GM21717 (cell line): Measurements from ENCODE around the gene SPATS2.
"Not testable (repeated sequence)": the region's sequence is repeated elsewhere in the genome, so short reads cannot be mapped to it uniquely, and the experiment has no call there.

ENCODE experiments used
- ATAC-seq: cut with Tn5 transposase; IDR thresholded peaks from one replicate; pipeline ENCODE4 v1.9.1; 2021; ENCODE audit warnings: mild to moderate bottlenecking, moderate library complexity; ENCODE audit not compliant: unreplicated experiment

The SPATS2 gene

GRCh38 chr12:49367381-49368239 lies at the start of gene SPATS2:
SPATS2 (plus strand) TSS chr12:49367462; CDS start chr12:49461013, 93,551 bp downstream.
- no peak for ATAC-seq

DNA sequence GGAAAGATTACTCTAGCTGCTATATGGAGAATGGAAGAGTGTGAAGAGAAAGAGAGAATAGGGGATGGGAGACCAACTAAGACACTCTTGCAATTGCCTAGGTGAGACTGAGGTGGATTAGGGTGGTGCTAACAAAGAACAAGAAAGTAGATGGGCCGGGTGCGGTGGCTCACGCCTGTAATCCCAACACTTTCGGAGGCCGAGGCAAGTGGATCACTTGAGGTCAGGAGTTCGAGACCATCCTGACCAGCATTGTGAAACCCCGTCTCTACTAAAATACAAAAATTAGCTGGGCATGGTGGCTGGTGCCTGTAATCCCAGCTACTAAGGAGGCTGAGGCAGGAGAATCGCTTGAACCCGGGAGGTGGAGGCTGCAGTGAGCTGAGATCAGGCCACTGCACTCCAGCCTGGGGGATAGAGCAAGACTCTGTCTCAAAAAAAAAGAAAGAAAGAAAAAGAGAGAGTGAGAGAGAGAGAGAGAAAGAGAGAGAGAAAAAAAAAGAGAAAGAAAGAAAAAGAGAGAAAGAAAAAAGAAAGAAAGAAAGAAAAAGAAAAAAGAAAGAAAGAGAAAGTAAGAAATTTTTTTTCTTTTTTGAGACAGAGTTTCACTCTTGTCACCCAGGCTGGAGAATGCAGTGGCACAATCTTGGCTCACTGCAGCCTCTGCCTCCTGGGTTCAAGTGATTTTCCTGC lies 46.7 kb upstream of the SPATS2 start:
- ATAC-seq: not testable (repeated sequence)

DNA sequence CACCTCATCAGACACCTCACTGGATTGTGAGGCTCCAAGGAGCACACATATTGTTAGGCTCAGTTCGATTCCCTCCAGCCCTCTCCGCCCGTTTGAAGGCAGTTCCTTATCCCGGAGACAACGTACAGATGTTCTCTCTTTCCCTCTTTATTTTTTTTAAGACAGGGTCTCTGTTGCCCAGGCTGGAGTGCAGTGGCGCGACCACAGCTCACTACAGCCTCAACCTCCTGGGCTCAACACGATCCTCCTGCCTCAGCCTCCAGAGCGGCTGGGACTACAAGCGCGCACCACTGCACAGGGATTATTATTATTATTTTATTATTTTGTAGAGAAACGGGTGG lies 44.9 kb upstream of the SPATS2 start:
- no peak for ATAC-seq

- peak; percentile 97 for ATAC-seq
Measured at GRCh38 chr12:49322708-49323523, 44.3 kb upstream of the SPATS2 start, which contains the start of gene TROAP. TROAP (plus strand) TSS chr12:49323255; CDS start chr12:49323609, 354 bp downstream.

DNA sequence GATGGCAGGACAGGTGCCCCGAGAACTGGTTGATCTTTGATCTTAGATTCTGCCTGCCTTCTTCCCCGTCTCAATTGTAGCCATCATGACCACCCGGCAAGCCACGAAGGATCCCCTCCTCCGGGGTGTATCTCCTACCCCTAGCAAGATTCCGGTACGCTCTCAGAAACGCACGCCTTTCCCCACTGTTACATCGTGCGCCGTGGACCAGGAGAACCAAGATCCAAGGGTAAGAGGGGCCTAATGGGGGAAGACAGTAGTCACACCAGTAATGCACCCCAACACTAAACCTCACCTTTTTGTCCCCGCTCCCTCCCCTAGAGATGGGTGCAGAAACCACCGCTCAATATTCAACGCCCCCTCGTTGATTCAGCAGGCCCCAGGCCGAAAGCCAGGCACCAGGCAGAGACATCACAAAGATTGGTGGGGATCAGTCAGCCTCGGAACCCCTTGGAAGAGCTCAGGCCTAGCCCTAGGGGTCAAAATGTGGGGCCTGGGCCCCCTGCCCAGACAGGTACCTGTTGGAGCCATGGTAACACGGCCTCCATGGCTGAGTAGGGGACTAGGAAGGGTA lies 43.7 kb upstream of the SPATS2 start:
- ATAC-seq: no peak

DNA sequence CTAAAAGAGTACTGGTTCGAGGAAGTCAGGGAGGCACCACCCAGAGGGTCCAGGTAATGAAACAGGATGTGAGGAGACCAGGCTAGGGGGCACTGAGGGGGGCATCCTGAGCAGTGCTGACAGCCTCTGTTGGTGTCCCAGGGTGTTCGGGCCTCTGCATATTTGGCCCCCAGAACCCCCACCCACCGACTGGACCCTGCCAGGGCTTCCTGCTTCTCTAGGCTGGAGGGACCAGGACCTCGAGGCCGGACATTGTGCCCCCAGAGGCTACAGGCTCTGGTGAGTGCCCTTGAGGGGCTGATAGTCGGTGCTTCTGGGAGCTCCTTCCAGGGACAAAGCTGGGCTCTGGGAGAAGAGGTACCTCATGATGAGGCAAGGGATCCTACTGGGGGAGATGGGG lies 41.7 kb upstream of the SPATS2 start:
- no peak for ATAC-seq

GRCh38 chr12:49327368-49327767 lies 39.9 kb upstream of the SPATS2 start:
- ATAC-seq: no peak

- no peak for ATAC-seq
Measured at GRCh38 chr12:49327887-49328286, 39.4 kb upstream of the SPATS2 start.

DNA sequence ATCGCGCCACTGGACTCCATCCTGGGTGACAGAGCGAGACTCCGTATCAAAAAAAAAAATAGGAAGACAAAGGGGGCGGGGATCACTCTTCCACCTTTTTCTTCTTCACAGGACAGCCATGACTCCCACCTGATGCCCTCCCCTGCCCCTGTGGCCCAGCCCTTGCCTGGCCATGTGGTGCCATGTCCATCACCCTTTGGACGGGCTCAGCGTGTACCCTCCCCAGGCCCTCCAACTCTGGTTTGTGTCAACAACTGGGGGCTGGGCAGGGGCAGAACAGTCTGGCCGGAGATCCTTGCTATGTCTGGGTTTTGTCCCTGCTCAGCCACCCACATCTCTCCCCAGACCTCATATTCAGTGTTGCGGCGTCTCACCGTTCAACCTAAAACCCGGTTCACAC lies 38.4 kb upstream of the SPATS2 start:
- ATAC-seq: no peak

GRCh38 chr12:49330032-49330619 lies 37.1 kb upstream of the SPATS2 start:
- ATAC-seq: no peak

- ATAC-seq: no peak
Measured at GRCh38 chr12:49330631-49331379, 36.5 kb upstream of the SPATS2 start.

- no peak for ATAC-seq
Measured at GRCh38 chr12:49331380-49332222, 35.7 kb upstream of the SPATS2 start.

DNA sequence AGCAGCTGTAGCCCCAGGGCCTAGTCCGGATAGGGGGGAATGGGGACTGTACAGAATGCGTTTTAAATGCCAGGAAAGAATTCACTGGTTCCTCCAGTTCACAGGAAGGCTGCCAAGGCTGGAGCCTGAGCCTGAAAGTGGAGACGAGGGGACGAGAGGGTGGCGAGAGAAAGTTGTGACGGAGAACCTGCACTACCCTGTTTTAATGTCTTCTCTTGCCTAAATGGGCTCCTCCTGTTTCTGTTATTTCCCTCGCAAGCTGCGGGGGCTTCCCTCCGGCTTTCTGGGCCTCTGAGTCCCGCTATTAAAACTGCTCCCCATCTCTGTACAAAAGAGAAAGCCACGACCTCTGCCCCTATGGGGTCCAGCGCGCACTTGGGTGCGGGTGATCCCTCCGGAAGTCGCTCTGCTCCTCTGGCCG lies 34.8 kb upstream of the SPATS2 start:
- no peak for ATAC-seq

DNA sequence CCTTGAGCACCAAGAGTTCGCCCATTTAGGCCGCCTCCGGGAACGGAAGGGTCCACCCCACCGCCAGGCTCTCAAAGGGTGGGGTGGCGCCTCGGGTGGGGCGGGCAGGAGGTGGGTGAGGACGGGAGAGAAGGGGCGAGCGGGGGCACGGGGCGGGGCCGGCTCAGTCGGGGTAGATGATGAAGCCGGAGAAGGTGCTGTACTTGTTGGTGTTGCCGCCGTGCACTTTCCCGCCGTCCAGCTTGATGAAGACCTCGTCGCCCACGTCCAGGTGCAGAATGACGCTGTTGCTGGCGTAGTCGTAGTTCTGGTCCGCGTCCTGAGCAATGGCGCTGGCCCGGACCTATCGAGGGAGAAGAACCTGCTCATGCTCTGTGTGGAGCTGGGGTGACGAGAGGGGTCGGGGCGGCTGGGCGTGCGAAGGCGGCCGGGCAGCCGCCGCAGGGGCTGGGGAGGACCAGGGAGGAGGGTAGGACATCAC lies 34.3 kb upstream of the SPATS2 start:
- ATAC-seq: no peak

- ATAC-seq: not testable (repeated sequence)
Measured at GRCh38 chr12:49333778-49334177, 33.5 kb upstream of the SPATS2 start.

GRCh38 chr12:49334226-49334625 lies 33.0 kb upstream of the SPATS2 start:
- ATAC-seq: no peak

DNA sequence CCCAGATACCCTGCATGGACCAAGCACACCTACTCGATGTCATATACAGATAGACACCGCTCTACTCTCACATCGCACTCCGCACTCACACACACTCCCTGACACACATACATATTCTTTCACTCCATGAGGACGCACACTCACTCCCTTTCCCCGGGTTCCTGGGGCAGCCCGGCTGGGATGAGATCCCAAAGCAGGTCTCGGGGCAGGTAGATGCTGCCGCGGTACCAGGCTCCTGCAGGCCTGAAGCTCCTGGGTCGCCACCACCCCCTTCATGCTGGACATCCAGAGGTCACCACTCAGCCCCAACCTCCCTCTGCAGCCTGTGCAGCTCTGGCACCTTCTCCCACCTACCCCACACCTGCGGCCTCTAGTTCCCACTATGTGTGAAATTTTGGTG lies 32.6 kb upstream of the SPATS2 start:
- ATAC-seq: no peak

DNA sequence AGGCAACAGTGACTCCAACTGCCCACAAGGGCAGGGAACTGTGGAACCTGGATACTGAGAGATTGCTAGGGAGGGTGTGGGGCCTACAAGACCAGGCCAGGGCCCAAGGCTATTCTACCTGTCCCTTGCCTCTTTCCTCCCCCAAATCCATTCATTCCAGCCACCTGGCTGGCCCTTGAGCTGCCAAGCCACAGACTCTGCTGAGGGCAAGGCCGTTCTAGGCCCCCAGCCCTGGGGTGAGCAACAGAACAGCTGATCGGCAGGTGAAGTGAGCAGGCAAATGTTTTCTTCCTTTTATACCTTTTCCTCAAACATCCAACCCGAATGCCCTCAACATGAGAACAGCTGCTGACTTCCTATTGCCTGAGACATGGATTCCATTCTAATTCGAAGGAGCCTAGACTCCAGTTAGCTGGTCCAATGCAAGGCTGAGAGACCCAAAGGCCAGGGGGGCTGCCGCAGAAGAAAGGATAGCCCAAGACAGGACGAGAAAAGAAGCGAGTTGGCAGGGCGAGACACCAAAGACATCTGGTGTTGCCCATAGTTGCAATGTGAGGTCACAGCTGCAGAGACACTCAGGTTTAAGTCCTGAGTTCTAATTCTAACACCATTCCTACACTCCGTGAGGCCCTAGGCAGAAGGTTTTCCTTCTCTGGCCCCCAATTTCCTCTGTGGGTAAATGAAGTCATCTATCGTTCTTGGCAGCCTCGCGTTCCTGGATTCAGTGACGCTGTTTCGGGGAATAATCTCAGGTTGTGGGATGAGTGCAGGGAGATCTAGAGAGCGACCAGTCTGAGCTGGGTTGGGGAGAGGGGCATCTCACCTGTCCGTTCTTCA lies 31.9 kb upstream of the SPATS2 start:
- no peak for ATAC-seq
